Adrenal gland (tissue), 5 donors: Measurements from ENCODE around the gene CNOT2.

Source experiments
- POLR2A ChIP-seq, 2 donors: fragments of 450-650 bp; IDR thresholded peaks; one replicate each; pipeline ENCODE4 v1.6.1; 2017; ENCODE audit warnings: antibody characterized with exemption in 2 of 2, mild to moderate bottlenecking in 2 of 2, moderate library complexity in 1 of 2
- TF ChIP-seq, protein P1 (sequence below), 6 experiments: fragments of 450-650 bp in 4 of 6; fragments of 200-600 bp in 2 of 6; sonication (generic) in 1 of 6; IDR thresholded peaks; 1 replicate in 5 of 6; 2 replicates in 1 of 6; pipeline versions ENCODE4 v1.5.1 to v1.8.0; 2016 to 2021; ENCODE audit warnings: antibody characterized with exemption in 6 of 6, mild to moderate bottlenecking in 2 of 6, moderate library complexity in 1 of 6
- donor health status: DM: no; HTN: no; CAD: no.

DNA sequence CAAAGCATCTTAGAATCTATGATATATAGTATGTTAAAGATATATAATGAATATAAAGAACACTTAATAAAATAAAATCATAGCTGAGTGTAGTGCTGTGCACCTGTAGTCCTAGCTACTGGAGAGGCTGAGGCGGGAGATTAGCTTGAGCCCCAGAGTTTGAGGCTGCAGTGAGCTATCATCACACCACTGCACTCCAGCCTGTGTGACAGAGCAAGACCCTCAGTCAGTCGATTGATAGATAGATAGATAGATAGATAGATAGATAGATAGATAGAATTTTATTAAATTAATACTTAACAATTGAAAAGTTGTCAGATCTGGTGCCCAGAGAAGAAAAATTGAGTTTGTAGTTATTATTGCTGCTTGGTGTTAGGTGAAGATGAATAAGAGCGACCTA lies 40.0 kb downstream of the CNOT2 start:
- TF ChIP-seq, protein P1, sequence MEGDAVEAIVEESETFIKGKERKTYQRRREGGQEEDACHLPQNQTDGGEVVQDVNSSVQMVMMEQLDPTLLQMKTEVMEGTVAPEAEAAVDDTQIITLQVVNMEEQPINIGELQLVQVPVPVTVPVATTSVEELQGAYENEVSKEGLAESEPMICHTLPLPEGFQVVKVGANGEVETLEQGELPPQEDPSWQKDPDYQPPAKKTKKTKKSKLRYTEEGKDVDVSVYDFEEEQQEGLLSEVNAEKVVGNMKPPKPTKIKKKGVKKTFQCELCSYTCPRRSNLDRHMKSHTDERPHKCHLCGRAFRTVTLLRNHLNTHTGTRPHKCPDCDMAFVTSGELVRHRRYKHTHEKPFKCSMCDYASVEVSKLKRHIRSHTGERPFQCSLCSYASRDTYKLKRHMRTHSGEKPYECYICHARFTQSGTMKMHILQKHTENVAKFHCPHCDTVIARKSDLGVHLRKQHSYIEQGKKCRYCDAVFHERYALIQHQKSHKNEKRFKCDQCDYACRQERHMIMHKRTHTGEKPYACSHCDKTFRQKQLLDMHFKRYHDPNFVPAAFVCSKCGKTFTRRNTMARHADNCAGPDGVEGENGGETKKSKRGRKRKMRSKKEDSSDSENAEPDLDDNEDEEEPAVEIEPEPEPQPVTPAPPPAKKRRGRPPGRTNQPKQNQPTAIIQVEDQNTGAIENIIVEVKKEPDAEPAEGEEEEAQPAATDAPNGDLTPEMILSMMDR (IDR thresholded peaks at IDR 0.05): no peak
- TF ChIP-seq POLR2A (IDR thresholded peaks at IDR 0.05): no peak
